HEK293 (cell line): ENCODE results near the gene MOSMO.
A peak's percentile ranks its signal among the peaks of the same experiment; 100 is the strongest.

Experiments
- KLF8 ChIP-seq: fragments of 450-650 bp; formaldehyde crosslinking; IDR thresholded peaks from 2 replicates; pipeline ENCODE4 v1.5.1; 2016; ENCODE audit warnings: missing biosample characterization, missing genetic modification characterization
- MZF1 ChIP-seq: fragments of 450-650 bp; formaldehyde crosslinking; IDR thresholded peaks from 2 replicates; pipeline ENCODE4 v1.5.1; 2017; ENCODE audit warnings: missing biosample characterization, missing genetic modification characterization, borderline replicate concordance
- OSR2 ChIP-seq: fragments of 450-650 bp; formaldehyde crosslinking; IDR thresholded peaks from 2 replicates; pipeline ENCODE4 v1.5.1; 2016; ENCODE audit warnings: missing biosample characterization, missing genetic modification characterization
- RBAK ChIP-seq: fragments of 450-650 bp; formaldehyde crosslinking; IDR thresholded peaks from 2 replicates; pipeline ENCODE4 v1.5.1; 2016; ENCODE audit warnings: missing biosample characterization, missing genetic modification characterization
- SCRT1 ChIP-seq: fragments of 450-650 bp; formaldehyde crosslinking; IDR thresholded peaks from 2 replicates; pipeline ENCODE4 v1.5.1; 2016; ENCODE audit warnings: missing biosample characterization, missing genetic modification characterization, borderline replicate concordance
- TCF7L2 ChIP-seq: IDR thresholded peaks from 2 replicates; pipeline ENCODE4 v1.6.1; 2011; ENCODE audit warnings: low read depth, mild to moderate bottlenecking, inconsistent platforms, low read length, moderate library complexity, borderline replicate concordance
- ZBTB20 ChIP-seq: fragments of 450-650 bp; formaldehyde crosslinking; IDR thresholded peaks from 2 replicates; pipeline ENCODE4 v1.5.1; 2016; ENCODE audit warnings: missing biosample characterization, missing genetic modification characterization
- ZEB2 ChIP-seq: fragments of 450-650 bp; formaldehyde crosslinking; IDR thresholded peaks from 2 replicates; pipeline ENCODE4 v1.5.1; 2016; ENCODE audit warnings: missing biosample characterization, missing genetic modification characterization
- ZFP41 ChIP-seq: fragments of 450-650 bp; formaldehyde crosslinking; IDR thresholded peaks from 2 replicates; pipeline ENCODE4 v1.5.1; 2016; ENCODE audit warnings: missing biosample characterization, missing genetic modification characterization, borderline replicate concordance
- ZNF169 ChIP-seq: fragments of 450-650 bp; formaldehyde crosslinking; IDR thresholded peaks from 2 replicates; pipeline ENCODE4 v1.5.1; 2016; ENCODE audit warnings: missing biosample characterization, missing genetic modification characterization
- ZNF202 ChIP-seq: fragments of 450-650 bp; formaldehyde crosslinking; IDR thresholded peaks from 2 replicates; pipeline ENCODE4 v1.5.1; 2016; ENCODE audit warnings: missing biosample characterization, missing genetic modification characterization, borderline replicate concordance
- ZNF214 ChIP-seq: fragments of 450-650 bp; formaldehyde crosslinking; IDR thresholded peaks from 2 replicates; pipeline ENCODE4 v1.5.1; 2017; ENCODE audit warnings: missing biosample characterization, mild to moderate bottlenecking, missing genetic modification characterization, borderline replicate concordance
- ZNF292 ChIP-seq: fragments of 450-650 bp; formaldehyde crosslinking; IDR thresholded peaks from 2 replicates; pipeline ENCODE4 v1.5.1; 2016; ENCODE audit warnings: low read depth, missing biosample characterization, missing genetic modification characterization, borderline replicate concordance
- ZNF416 ChIP-seq: fragments of 450-650 bp; formaldehyde crosslinking; IDR thresholded peaks from 2 replicates; pipeline ENCODE4 v1.5.1; 2016; ENCODE audit warnings: missing biosample characterization, missing genetic modification characterization
- ZNF423 ChIP-seq: fragments of 450-650 bp; formaldehyde crosslinking; IDR thresholded peaks from 2 replicates; pipeline ENCODE4 v1.5.1; 2016; ENCODE audit warnings: missing biosample characterization, missing genetic modification characterization
- ZNF514 ChIP-seq: fragments of 450-650 bp; formaldehyde crosslinking; IDR thresholded peaks from 2 replicates; pipeline ENCODE4 v1.5.1; 2016; ENCODE audit warnings: missing biosample characterization, missing genetic modification characterization
- ZNF549 ChIP-seq: fragments of 450-650 bp; IDR thresholded peaks from 2 replicates; pipeline ENCODE4 v1.5.1; 2018; ENCODE audit warnings: missing biosample characterization, missing genetic modification characterization, mild to moderate bottlenecking, inconsistent platforms, moderate library complexity
- ZNF555 ChIP-seq: fragments of 450-650 bp; formaldehyde crosslinking; conservative IDR thresholded peaks from 2 replicates; pipeline ENCODE4 v1.5.1; 2017; ENCODE audit warnings: missing biosample characterization, mild to moderate bottlenecking, missing genetic modification characterization, inconsistent platforms
- ZNF585B ChIP-seq: fragments of 450-650 bp; formaldehyde crosslinking; IDR thresholded peaks from 2 replicates; pipeline ENCODE4 v1.5.1; 2016; ENCODE audit warnings: missing biosample characterization, missing genetic modification characterization
- ZNF701 ChIP-seq: fragments of 450-650 bp; formaldehyde crosslinking; IDR thresholded peaks from 2 replicates; pipeline ENCODE4 v1.5.1; 2016; ENCODE audit warnings: missing biosample characterization, missing genetic modification characterization
- ZNF777 ChIP-seq: fragments of 450-650 bp; formaldehyde crosslinking; IDR thresholded peaks from 2 replicates; pipeline ENCODE4 v1.5.1; 2017; ENCODE audit warnings: missing biosample characterization, missing genetic modification characterization, borderline replicate concordance
- TF ChIP-seq, protein P1 (sequence below): fragments of 450-650 bp; formaldehyde crosslinking; IDR thresholded peaks from 2 replicates; pipeline ENCODE4 v1.5.1; 2016; ENCODE audit warnings: missing biosample characterization, missing genetic modification characterization
- TF ChIP-seq, protein P2 (sequence below): fragments of 450-650 bp; formaldehyde crosslinking; IDR thresholded peaks from 2 replicates; pipeline ENCODE4 v1.5.1; 2016; ENCODE audit warnings: missing biosample characterization, missing genetic modification characterization
- TF ChIP-seq, protein P3 (sequence below): fragments of 450-650 bp; formaldehyde crosslinking; IDR thresholded peaks from 2 replicates; pipeline ENCODE4 v1.5.1; 2016; ENCODE audit warnings: missing biosample characterization, missing genetic modification characterization, borderline replicate concordance
- TF ChIP-seq, protein P4 (sequence below): fragments of 450-650 bp; formaldehyde crosslinking; IDR thresholded peaks from 2 replicates; pipeline ENCODE4 v1.5.1; 2016; ENCODE audit warnings: missing biosample characterization, missing genetic modification characterization
- TF ChIP-seq, protein P5 (sequence below): fragments of 450-650 bp; formaldehyde crosslinking; IDR thresholded peaks from 2 replicates; pipeline ENCODE4 v1.5.1; 2016; ENCODE audit warnings: missing biosample characterization, missing genetic modification characterization
- TF ChIP-seq, protein P6 (sequence below): fragments of 450-650 bp; formaldehyde crosslinking; IDR thresholded peaks from 2 replicates; pipeline ENCODE4 v1.5.1; 2016; ENCODE audit warnings: missing biosample characterization, missing genetic modification characterization
- TF ChIP-seq, protein P7 (sequence below): fragments of 450-650 bp; IDR thresholded peaks from 2 replicates; pipeline ENCODE4 v1.5.1; 2018; ENCODE audit warnings: missing biosample characterization, missing genetic modification characterization

MOSMO gene

DNA sequence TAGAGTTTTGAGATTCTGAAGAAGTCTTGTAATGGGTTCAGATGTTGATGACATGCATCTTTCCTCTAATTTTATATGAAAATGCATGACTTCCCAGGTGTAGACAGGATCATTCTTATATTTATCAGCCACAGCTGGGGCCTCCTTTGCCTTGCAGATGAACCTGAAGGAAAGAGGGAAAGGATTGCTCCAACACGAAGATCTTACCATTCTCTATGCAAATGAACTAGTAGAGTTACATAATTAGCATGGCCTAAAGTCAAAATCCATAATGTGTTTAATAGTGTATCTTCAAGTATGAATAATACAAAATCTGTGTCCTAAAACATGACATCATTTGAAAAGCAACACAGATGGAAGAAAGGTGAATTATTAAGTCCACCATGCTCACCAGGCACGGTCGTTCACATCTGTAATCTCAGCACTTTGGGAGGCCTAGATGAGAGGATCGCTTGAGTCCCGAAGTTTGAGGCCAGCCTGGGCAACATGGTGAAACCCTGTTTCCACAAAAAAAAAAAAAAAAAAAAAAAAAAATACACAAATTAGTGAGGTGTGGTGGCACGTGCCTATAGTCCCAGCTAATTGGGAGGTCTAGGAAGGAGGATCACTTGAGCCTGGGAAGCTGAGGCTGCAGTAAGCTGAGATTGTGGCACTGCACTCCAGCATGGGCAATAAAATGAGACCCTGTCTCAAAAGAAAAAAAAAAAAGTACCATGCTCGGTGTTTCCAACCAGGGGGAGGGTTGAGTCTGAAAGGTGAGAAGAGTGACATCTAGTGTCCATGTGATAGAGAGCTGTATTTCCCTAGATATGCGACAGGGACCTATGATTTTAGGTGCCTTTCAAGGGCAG lies 90.7 kb downstream of the MOSMO start (continued):
- TF ChIP-seq, protein P1, sequence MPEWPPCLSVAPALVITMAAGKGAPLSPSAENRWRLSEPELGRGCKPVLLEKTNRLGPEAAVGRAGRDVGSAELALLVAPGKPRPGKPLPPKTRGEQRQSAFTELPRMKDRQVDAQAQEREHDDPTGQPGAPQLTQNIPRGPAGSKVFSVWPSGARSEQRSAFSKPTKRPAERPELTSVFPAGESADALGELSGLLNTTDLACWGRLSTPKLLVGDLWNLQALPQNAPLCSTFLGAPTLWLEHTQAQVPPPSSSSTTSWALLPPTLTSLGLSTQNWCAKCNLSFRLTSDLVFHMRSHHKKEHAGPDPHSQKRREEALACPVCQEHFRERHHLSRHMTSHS (tag by site-specific recombination), result no peak
- TF ChIP-seq MZF1 (no peak), ZBTB20 (tag by site-specific recombination) (no peak), ZNF514 (no peak), ZNF423 (no peak), ZNF416 (no peak), RBAK (tag by site-specific recombination) (no peak), ZEB2 (tag by site-specific recombination) (no peak), ZFP41 (no peak), ZNF549 (tag by site-specific recombination) (no peak), ZNF202 (tag by site-specific recombination) (no peak), SCRT1 (tag by site-specific recombination) (no peak), ZNF585B (tag by site-specific recombination) (no peak), ZNF777 (no peak), OSR2 (tag by site-specific recombination) (no peak), ZNF214 (tag by site-specific recombination) (no peak), ZNF292 (tag by site-specific recombination) (no peak), ZNF701 (no peak), TCF7L2 (no peak), ZNF555 (no peak), KLF8 (no peak), ZNF169 (tag by site-specific recombination) (no peak)
- TF ChIP-seq, protein P2, sequence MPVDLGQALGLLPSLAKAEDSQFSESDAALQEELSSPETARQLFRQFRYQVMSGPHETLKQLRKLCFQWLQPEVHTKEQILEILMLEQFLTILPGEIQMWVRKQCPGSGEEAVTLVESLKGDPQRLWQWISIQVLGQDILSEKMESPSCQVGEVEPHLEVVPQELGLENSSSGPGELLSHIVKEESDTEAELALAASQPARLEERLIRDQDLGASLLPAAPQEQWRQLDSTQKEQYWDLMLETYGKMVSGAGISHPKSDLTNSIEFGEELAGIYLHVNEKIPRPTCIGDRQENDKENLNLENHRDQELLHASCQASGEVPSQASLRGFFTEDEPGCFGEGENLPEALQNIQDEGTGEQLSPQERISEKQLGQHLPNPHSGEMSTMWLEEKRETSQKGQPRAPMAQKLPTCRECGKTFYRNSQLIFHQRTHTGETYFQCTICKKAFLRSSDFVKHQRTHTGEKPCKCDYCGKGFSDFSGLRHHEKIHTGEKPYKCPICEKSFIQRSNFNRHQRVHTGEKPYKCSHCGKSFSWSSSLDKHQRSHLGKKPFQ, result no peak
- TF ChIP-seq, protein P3, sequence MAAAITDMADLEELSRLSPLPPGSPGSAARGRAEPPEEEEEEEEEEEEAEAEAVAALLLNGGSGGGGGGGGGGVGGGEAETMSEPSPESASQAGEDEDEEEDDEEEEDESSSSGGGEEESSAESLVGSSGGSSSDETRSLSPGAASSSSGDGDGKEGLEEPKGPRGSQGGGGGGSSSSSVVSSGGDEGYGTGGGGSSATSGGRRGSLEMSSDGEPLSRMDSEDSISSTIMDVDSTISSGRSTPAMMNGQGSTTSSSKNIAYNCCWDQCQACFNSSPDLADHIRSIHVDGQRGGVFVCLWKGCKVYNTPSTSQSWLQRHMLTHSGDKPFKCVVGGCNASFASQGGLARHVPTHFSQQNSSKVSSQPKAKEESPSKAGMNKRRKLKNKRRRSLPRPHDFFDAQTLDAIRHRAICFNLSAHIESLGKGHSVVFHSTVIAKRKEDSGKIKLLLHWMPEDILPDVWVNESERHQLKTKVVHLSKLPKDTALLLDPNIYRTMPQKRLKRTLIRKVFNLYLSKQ (tag by site-specific recombination), result no peak
- TF ChIP-seq, protein P4, sequence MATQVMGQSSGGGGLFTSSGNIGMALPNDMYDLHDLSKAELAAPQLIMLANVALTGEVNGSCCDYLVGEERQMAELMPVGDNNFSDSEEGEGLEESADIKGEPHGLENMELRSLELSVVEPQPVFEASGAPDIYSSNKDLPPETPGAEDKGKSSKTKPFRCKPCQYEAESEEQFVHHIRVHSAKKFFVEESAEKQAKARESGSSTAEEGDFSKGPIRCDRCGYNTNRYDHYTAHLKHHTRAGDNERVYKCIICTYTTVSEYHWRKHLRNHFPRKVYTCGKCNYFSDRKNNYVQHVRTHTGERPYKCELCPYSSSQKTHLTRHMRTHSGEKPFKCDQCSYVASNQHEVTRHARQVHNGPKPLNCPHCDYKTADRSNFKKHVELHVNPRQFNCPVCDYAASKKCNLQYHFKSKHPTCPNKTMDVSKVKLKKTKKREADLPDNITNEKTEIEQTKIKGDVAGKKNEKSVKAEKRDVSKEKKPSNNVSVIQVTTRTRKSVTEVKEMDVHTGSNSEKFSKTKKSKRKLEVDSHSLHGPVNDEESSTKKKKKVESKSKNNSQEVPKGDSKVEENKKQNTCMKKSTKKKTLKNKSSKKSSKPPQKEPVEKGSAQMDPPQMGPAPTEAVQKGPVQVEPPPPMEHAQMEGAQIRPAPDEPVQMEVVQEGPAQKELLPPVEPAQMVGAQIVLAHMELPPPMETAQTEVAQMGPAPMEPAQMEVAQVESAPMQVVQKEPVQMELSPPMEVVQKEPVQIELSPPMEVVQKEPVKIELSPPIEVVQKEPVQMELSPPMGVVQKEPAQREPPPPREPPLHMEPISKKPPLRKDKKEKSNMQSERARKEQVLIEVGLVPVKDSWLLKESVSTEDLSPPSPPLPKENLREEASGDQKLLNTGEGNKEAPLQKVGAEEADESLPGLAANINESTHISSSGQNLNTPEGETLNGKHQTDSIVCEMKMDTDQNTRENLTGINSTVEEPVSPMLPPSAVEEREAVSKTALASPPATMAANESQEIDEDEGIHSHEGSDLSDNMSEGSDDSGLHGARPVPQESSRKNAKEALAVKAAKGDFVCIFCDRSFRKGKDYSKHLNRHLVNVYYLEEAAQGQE (tag by site-specific recombination), result peak; percentile 12; the same call in 1 of the 2 replicates
- TF ChIP-seq, protein P5, sequence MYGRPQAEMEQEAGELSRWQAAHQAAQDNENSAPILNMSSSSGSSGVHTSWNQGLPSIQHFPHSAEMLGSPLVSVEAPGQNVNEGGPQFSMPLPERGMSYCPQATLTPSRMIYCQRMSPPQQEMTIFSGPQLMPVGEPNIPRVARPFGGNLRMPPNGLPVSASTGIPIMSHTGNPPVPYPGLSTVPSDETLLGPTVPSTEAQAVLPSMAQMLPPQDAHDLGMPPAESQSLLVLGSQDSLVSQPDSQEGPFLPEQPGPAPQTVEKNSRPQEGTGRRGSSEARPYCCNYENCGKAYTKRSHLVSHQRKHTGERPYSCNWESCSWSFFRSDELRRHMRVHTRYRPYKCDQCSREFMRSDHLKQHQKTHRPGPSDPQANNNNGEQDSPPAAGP (tag by site-specific recombination), result no peak
- TF ChIP-seq, protein P6, sequence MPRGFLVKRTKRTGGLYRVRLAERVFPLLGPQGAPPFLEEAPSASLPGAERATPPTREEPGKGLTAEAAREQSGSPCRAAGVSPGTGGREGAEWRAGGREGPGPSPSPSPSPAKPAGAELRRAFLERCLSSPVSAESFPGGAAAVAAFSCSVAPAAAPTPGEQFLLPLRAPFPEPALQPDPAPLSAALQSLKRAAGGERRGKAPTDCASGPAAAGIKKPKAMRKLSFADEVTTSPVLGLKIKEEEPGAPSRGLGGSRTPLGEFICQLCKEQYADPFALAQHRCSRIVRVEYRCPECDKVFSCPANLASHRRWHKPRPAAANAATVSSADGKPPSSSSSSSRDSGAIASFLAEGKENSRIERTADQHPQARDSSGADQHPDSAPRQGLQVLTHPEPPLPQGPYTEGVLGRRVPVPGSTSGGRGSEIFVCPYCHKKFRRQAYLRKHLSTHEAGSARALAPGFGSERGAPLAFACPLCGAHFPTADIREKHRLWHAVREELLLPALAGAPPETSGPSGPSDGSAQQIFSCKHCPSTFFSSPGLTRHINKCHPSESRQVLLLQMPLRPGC (tag by site-specific recombination), result no peak
- TF ChIP-seq, protein P7, sequence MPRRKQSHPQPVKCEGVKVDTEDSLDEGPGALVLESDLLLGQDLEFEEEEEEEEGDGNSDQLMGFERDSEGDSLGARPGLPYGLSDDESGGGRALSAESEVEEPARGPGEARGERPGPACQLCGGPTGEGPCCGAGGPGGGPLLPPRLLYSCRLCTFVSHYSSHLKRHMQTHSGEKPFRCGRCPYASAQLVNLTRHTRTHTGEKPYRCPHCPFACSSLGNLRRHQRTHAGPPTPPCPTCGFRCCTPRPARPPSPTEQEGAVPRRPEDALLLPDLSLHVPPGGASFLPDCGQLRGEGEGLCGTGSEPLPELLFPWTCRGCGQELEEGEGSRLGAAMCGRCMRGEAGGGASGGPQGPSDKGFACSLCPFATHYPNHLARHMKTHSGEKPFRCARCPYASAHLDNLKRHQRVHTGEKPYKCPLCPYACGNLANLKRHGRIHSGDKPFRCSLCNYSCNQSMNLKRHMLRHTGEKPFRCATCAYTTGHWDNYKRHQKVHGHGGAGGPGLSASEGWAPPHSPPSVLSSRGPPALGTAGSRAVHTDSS (tag by site-specific recombination), result no peak
